K562 (cell line): ENCODE measurements around the gene BAG2. TPM values are rescaled to one million over a fixed set of nuclear protein-coding genes. Genes with fewer than 3 reads are reported as not detected.

Experiments used
- ATAC-seq: fragments of 200-7000 bp; cut with Tn5 transposase; 3 replicates; pipeline ENCODE4 v1.9.1; 2020; ENCODE audit warnings: moderate library complexity
- BruUV-seq: library from RNA; stranded (reverse); fragments of 400-500 nt; replicated peaks from 2 replicates; lab custom pipeline; 2021; lab: Mats Ljungman, UMichigan
- CTCF ChIA-PET: fragments of 300-600 bp; formaldehyde crosslinking; extraction: SDS; loops from one replicate; lab custom pipeline; 2021; ENCODE audit warnings: low intra/inter-chr PET ratio; lab: Yijun Ruan, JAX
- POLR2A ChIA-PET: fragments of 300-600, 350-650 bp; sonication (Branson Sonifier 250); formaldehyde crosslinking; extraction: SDS; loops from one replicate; lab custom pipeline; 2021; ENCODE audit warnings: antibody characterized with exemption, inconsistent platforms; lab: Yijun Ruan, JAX
- DNase-seq, 4 experiments: peaks; one replicate each; pipeline versions ENCODE4 v3.0.0 to v3.0.0-alpha.2; 2011 to 2018; ENCODE audit warnings: low spot score in 3 of 4, mixed read lengths in 3 of 4; ENCODE audit errors: extremely low read depth in 1 of 4
- FAIRE-seq: peaks from 2 replicates; lab custom pipeline; 2011; peaks lifted over from hg19 to GRCh38; lab: Jason Lieb, UNC
- H2AFZ ChIP-seq: 2 replicates; pipeline ENCODE4 v1.6.0; 2011; ENCODE audit warnings: low read depth, low read length, control low read depth, inconsistent platforms
- H3K27ac ChIP-seq: fragments of 200-600 bp; 3 replicates; pipeline ENCODE4 v1.8.0; 2011; ENCODE audit warnings: low read depth, mild to moderate bottlenecking, control low read depth, inconsistent platforms, low read length, moderate library complexity, mixed read lengths; ENCODE audit errors: extremely low read depth
- H3K27me3 ChIP-seq, 2 experiments: fragments of 300-600 bp in 1 of 2; 2 replicates in 1 of 2; 3 replicates in 1 of 2; pipeline versions ENCODE4 v1.6.0 to v1.8.0; 2011; ENCODE audit warnings: inconsistent platforms in 2 of 2, low read length in 2 of 2, mild to moderate bottlenecking in 1 of 2, mixed read lengths in 1 of 2, moderate library complexity in 1 of 2; ENCODE audit not compliant: control insufficient read depth in 2 of 2, insufficient read depth in 2 of 2
- H3K36me3 ChIP-seq: fragments of 300-600 bp; 3 replicates; pipeline ENCODE4 v1.8.0; 2011; ENCODE audit warnings: mild to moderate bottlenecking, low read length, inconsistent platforms; ENCODE audit not compliant: control insufficient read depth, insufficient read depth
- H3K4me1 ChIP-seq, 2 experiments: fragments of 200-600 bp in 1 of 2; replicated peaks in 1 of 2; 2 replicates in 1 of 2; 3 replicates in 1 of 2; pipeline versions ENCODE4 v1.5.1 to v1.8.0; 2011; ENCODE audit warnings: inconsistent platforms in 2 of 2, low read length in 2 of 2, mild to moderate bottlenecking in 1 of 2, mixed read lengths in 1 of 2, moderate library complexity in 1 of 2; ENCODE audit not compliant: control insufficient read depth in 2 of 2, insufficient read depth in 2 of 2
- H3K4me2 ChIP-seq: 2 replicates; pipeline ENCODE4 v1.6.1; 2011; ENCODE audit warnings: low read length, control low read depth, inconsistent platforms, mixed read lengths; ENCODE audit not compliant: insufficient read depth
- H3K4me3 ChIP-seq: fragments of 200-600 bp; sonication (generic), shearing (Covaris generic); 2 replicates; pipeline ENCODE4 v1.5.1; 2016; ENCODE audit warnings: control low read depth, inconsistent platforms
- H3K79me2 ChIP-seq: fragments of 200-600 bp; 3 replicates; pipeline ENCODE4 v1.8.0; 2011; ENCODE audit warnings: low read length, inconsistent platforms; ENCODE audit not compliant: control insufficient read depth, insufficient read depth
- H3K9ac ChIP-seq, 2 experiments: 2 replicates each; pipeline versions ENCODE4 v1.6.0 to v1.6.1; 2011; ENCODE audit warnings: low read depth in 2 of 2, low read length in 2 of 2, control low read depth in 1 of 2, inconsistent platforms in 1 of 2, mild to moderate bottlenecking in 1 of 2, mixed read lengths in 1 of 2; ENCODE audit not compliant: insufficient read depth in 1 of 2
- H3K9me1 ChIP-seq: one replicate; pipeline ENCODE4 v1.6.0; 2011; ENCODE audit warnings: inconsistent platforms, mild to moderate bottlenecking, low read length, moderate library complexity; ENCODE audit not compliant: control insufficient read depth, insufficient read depth
- H3K9me3 ChIP-seq: replicated peaks from 2 replicates; pipeline ENCODE4 v1.5.1; 2011; ENCODE audit warnings: low read depth, low read length, inconsistent platforms; ENCODE audit not compliant: control insufficient read depth, insufficient read depth
- H4K20me1 ChIP-seq: replicated peaks from 2 replicates; pipeline ENCODE4 v1.6.1; 2011; ENCODE audit warnings: low read length, inconsistent platforms, mixed read lengths; ENCODE audit not compliant: control insufficient read depth, insufficient read depth
- ARNT ChIP-seq, 2 experiments: fragments of 450-650 bp; IDR thresholded peaks; 2 replicates each; pipeline ENCODE4 v1.6.1; 2016; ENCODE audit warnings: mild to moderate bottlenecking in 1 of 2
- BRF1 ChIP-seq: IDR thresholded peaks from 3 replicates; pipeline ENCODE4 v1.6.1; 2011; ENCODE audit warnings: borderline replicate concordance, mild to moderate bottlenecking; ENCODE audit not compliant: insufficient read length; ENCODE audit errors: extremely low read depth
- CHD2 ChIP-seq: IDR thresholded peaks from 2 replicates; pipeline ENCODE4 v1.6.1; 2011; ENCODE audit warnings: low read depth, low read length
- COPS2 ChIP-seq: fragments of 450-650 bp; conservative IDR thresholded peaks from 2 replicates; pipeline ENCODE4 v1.6.1; 2016; ENCODE audit warnings: mild to moderate bottlenecking, moderate library complexity
- ELF4 ChIP-seq: fragments of 450-650 bp; formaldehyde crosslinking; IDR thresholded peaks from 2 replicates; pipeline ENCODE4 v1.4.0; 2022; ENCODE audit warnings: missing genetic modification characterization
- HDGF ChIP-seq: fragments of 450-650 bp; IDR thresholded peaks from 2 replicates; pipeline ENCODE4 v1.6.1; 2016
- ID3 ChIP-seq, 2 experiments: fragments of 250-450 bp in 1 of 2; fragments of 450-650 bp in 1 of 2; sonication (Bioruptor Pico) in 1 of 2; IDR thresholded peaks; 2 replicates each; pipeline versions ENCODE4 v1.6.1 to v1.8.0; 2016 to 2021; ENCODE audit warnings: mild to moderate bottlenecking in 2 of 2, moderate library complexity in 2 of 2, missing compliant biosample characterization in 1 of 2, missing genetic modification characterization in 1 of 2
- MAFG ChIP-seq: fragments of 450-650 bp; conservative IDR thresholded peaks from 2 replicates; pipeline ENCODE4 v1.6.1; 2016; ENCODE audit warnings: missing genetic modification characterization, missing compliant biosample characterization
- NCOA6 ChIP-seq: fragments of 450-650 bp; IDR thresholded peaks from 2 replicates; pipeline ENCODE4 v1.6.1; 2017; ENCODE audit warnings: mild to moderate bottlenecking
- NFATC3 ChIP-seq: fragments of 450-650 bp; IDR thresholded peaks from 2 replicates; pipeline ENCODE4 v1.6.1; 2017; ENCODE audit warnings: mild to moderate bottlenecking
- RBM22 ChIP-seq: fragments of 200-400 bp; formaldehyde crosslinking; IDR thresholded peaks from 2 replicates; pipeline ENCODE4 v1.6.1; 2018; ENCODE audit warnings: low read length, low read depth; ENCODE audit not compliant: poor library complexity, severe bottlenecking
- ZNF197 ChIP-seq: fragments of 200-800 bp; sonication (Bioruptor generic); IDR thresholded peaks from 2 replicates; pipeline ENCODE4 v1.6.1; 2016; ENCODE audit warnings: low read depth, missing genetic modification characterization, missing compliant biosample characterization
- ZNF232 ChIP-seq: sonication (generic); formaldehyde crosslinking; IDR thresholded peaks from 2 replicates; pipeline ENCODE4 v1.8.0; 2022; ENCODE audit warnings: mild to moderate bottlenecking, missing genetic modification reagents
- ZNF280B ChIP-seq: fragments of 250-450 bp; sonication (Bioruptor Pico); IDR thresholded peaks from 2 replicates; pipeline ENCODE4 v1.5.1; 2021; ENCODE audit warnings: mild to moderate bottlenecking
- ZNF316 ChIP-seq: fragments of 450-650 bp; IDR thresholded peaks from 2 replicates; pipeline ENCODE4 v1.6.1; 2016
- ZNF384 ChIP-seq: IDR thresholded peaks from 2 replicates; pipeline ENCODE4 v1.6.1; 2012; ENCODE audit warnings: low read depth, low read length, improper control_type of control experiment
- ZNF583 ChIP-seq: fragments of 250-450 bp; sonication (Bioruptor Pico); IDR thresholded peaks from 2 replicates; pipeline ENCODE4 v1.4.0; 2020
- WGBS: fragments of 100-300 bp; shearing (Covaris generic); methylation state at CpG from one replicate; pipeline ENCODE4 v1.1.6; 2016; ENCODE audit warnings: low coverage, mixed read lengths; ENCODE audit not compliant: insufficient coverage; ENCODE audit errors: missing lambda C conversion rate; 5-methylcytosine and 5-hydroxymethylcytosine counted together
- in situ Hi-C: fragments of 300-500 bp; cut with MboI; formaldehyde crosslinking; loops from 4 replicates; pipeline ENCODE4 v1.15.0; 2018; ENCODE audit warnings: inconsistent platforms, mixed read lengths
- intact Hi-C: fragments of 100-400 bp; cut with micrococcal nuclease; formaldehyde crosslinking; loops from 2 replicates; pipeline ENCODE4 v1.14.2; 2022
- polyA plus RNA-seq, 8 experiments: library from polyadenylated mRNA; depleted of rRNA in 4 of 8; stranded (reverse) in 5 of 8; unstranded in 3 of 8; fragments of >200 nt; fragmentation: Nextera tagmentation in 2 of 8; fragmentation: Illumina TruSeq in 1 of 8; extraction: Ambion mirVana in 2 of 8; extraction: Trizol in 1 of 8; gene quantifications; 2 replicates each; pipeline versions ENCODE4 v1.2.1 to v1.2.3, GENCODE V29; 2011 to 2014; ENCODE audit warnings: inconsistent platforms in 1 of 8, missing spikeins in 1 of 8
- total RNA-seq, 7 experiments: library from RNA; depleted of rRNA in 6 of 7; stranded (reverse); fragments of >200 nt in 6 of 7; fragmentation: Illumina TruSeq in 2 of 7; extraction: Trizol in 2 of 7; gene quantifications; 2 replicates each; pipeline versions ENCODE4 v1.2.1 to v1.2.3, GENCODE V29; 2011 to 2021; ENCODE audit warnings: low replicate concordance in 1 of 7
- TF ChIP-seq, protein P1 (sequence below): fragments of 250-450 bp; sonication (Bioruptor Pico); IDR thresholded peaks from 2 replicates; pipeline ENCODE4 v1.8.0; 2022; ENCODE audit warnings: inconsistent platforms
- TF ChIP-seq, protein P2 (sequence below): sonication (generic); formaldehyde crosslinking; IDR thresholded peaks from 2 replicates; pipeline ENCODE4 v1.9.0; 2022; ENCODE audit warnings: mild to moderate bottlenecking, missing genetic modification reagents

BAG2 gene
- total and polyA plus RNA-seq, 9 of the 15 experiments (the other 6 are each of a cell fraction or from before 2014, with no cell fraction given), result 12.8 to 20.7 (median 17.6) TPM

DNA sequence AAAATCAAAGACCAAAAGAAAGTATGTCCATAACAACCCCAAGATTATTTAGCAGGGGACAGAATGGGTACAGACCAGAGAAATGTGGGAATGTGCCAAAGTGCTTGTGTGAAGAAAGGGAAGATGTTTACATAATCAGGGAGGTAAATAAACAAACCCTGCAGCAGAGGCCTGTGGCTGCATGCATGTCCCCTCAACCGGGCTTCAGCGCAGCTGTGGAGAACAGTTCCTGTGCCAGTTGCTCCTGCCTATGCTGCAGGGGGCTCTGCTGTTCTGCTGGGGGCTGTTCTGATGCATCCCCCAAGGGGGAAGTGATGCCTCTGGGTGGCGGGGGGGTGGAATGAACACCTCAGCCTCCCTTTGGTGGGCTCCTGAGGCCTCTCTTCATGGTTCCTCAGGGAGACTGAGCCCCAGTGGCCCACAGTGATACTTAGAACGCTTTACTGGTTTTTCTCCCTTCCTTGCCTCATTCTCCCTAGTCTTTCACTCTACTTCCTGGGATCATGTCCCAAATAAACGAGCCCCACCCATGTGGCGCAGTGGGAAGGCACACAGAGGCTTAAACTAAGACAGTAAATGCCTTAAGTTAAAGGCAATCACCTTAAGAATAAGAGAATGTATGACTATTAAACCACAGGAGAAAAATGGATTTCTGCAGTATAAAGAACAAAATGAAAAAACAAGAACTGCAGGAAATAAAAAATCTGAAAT lies 27.0 kb downstream of the BAG2 start (continued):
- no peak for TF ChIP-seq RBM22
- TF ChIP-seq, all 486 proteins: peak for 0

GRCh38 chr6:57201718-57202117 lies 29.6 kb downstream of the BAG2 start:
- Histone ChIP-seq H3K4me3 (no peak overlapping the region), H3K27me3 (no peaks in the 10 kb centered on the region), H3K79me2 (peaks cover 36% of the 10 kb centered on the region), H3K4me2 (no peak overlapping the region), H2AFZ (no peak overlapping the region), H3K9me3 (no peaks in the 10 kb centered on the region), H3K9me1 (no peaks in the 10 kb centered on the region), H3K9ac (no peak overlapping the region), H4K20me1 (no peaks in the 10 kb centered on the region), H3K36me3 (peaks cover 35% of the 10 kb centered on the region), H3K27ac (no peak overlapping the region), H3K4me1 (no peaks in the 10 kb centered on the region)
- intact Hi-C loops, result no loop called here
- no TSS peak for BruUV-seq
- DNase-seq (no peak), ATAC-seq (no peak), FAIRE-seq (no peak)
- ChIA-PET POLR2A (no interaction called here), CTCF (no interaction called here)
- in situ Hi-C loops, result no loop called here
- 15% methylated on average over 1 of the region's 1 CpG for WGBS
- TF ChIP-seq MAFG (tag), result no peak
- TF ChIP-seq ZNF280B, result no peak
- TF ChIP-seq CHD2, result no peak
- no peak for TF ChIP-seq ZNF232
- TF ChIP-seq ELF4, result no peak
- TF ChIP-seq ZNF384, result no peak
- TF ChIP-seq BRF1, result no peak
- TF ChIP-seq ARNT (IDR thresholded peaks at IDR 0.05), result no peak
- TF ChIP-seq, protein P1, sequence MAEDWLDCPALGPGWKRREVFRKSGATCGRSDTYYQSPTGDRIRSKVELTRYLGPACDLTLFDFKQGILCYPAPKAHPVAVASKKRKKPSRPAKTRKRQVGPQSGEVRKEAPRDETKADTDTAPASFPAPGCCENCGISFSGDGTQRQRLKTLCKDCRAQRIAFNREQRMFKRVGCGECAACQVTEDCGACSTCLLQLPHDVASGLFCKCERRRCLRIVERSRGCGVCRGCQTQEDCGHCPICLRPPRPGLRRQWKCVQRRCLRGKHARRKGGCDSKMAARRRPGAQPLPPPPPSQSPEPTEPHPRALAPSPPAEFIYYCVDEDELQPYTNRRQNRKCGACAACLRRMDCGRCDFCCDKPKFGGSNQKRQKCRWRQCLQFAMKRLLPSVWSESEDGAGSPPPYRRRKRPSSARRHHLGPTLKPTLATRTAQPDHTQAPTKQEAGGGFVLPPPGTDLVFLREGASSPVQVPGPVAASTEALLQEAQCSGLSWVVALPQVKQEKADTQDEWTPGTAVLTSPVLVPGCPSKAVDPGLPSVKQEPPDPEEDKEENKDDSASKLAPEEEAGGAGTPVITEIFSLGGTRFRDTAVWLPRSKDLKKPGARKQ (CRISPR knock-in tag), result no peak
- no peak for TF ChIP-seq ID3 (CRISPR knock-in tag; IDR thresholded peaks at IDR 0.05)
- no peak for TF ChIP-seq ID3 (tag; IDR thresholded peaks at IDR 0.05)
- no peak for TF ChIP-seq HDGF
- no peak for TF ChIP-seq ZNF197 (CRISPR knock-in tag)
- TF ChIP-seq COPS2, result no peak
- no peak for TF ChIP-seq ZNF583 (CRISPR knock-in tag)
- TF ChIP-seq, protein P2, sequence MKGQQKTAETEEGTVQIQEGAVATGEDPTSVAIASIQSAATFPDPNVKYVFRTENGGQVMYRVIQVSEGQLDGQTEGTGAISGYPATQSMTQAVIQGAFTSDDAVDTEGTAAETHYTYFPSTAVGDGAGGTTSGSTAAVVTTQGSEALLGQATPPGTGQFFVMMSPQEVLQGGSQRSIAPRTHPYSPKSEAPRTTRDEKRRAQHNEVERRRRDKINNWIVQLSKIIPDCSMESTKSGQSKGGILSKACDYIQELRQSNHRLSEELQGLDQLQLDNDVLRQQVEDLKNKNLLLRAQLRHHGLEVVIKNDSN (CRISPR knock-in tag), result no peak
- no peak for TF ChIP-seq NCOA6
- no peak for TF ChIP-seq ZNF316
- TF ChIP-seq NFATC3, result no peak
